Heart left ventricle (tissue), 16 donors: ENCODE measurements around the gene KRT74. TPM values are rescaled to one million over a fixed set of nuclear protein-coding genes. Genes with fewer than 3 reads are reported as not detected.

Experiments used
- ATAC-seq, 4 donors: fragments of 200-7000 bp; cut with Tn5 transposase; one replicate each; pipeline ENCODE4 v1.9.1; 2020 to 2022; ENCODE audit warnings: moderate library complexity in 4 of 4, mild to moderate bottlenecking in 3 of 4, moderate number of reproducible peaks in 1 of 4
- DNase-seq, 5 donors: peaks; one replicate each; pipeline ENCODE4 v3.0.0-alpha.2; 2020
- H3K27ac ChIP-seq, 12 donors: fragments of 200-600 bp; sonication (generic) in 4 of 12; one replicate each; pipeline versions ENCODE4 v1.5.0 to v1.8.0; 2016 to 2022; ENCODE audit warnings: mild to moderate bottlenecking in 2 of 12
- H3K27me3 ChIP-seq, 9 donors: fragments of 200-600 bp; sonication (generic) in 2 of 9; one replicate each; pipeline versions ENCODE4 v1.5.1 to v1.8.0; 2016 to 2022; ENCODE audit warnings: mild to moderate bottlenecking in 3 of 9
- H3K36me3 ChIP-seq, 9 donors: fragments of 200-600 bp; sonication (generic) in 2 of 9; one replicate each; pipeline versions ENCODE4 v1.5.0 to v1.8.0; 2018 to 2022; ENCODE audit warnings: mild to moderate bottlenecking in 2 of 9
- H3K4me1 ChIP-seq, 12 donors: fragments of 200-600 bp; sonication (generic) in 4 of 12; one replicate each; pipeline versions ENCODE4 v1.5.0 to v1.8.0; 2016 to 2022; ENCODE audit warnings: mild to moderate bottlenecking in 3 of 12
- H3K4me3 ChIP-seq, 12 donors: fragments of 200-600 bp; sonication (generic) in 4 of 12; one replicate each; pipeline versions ENCODE4 v1.5.0 to v1.8.0; 2017 to 2022; ENCODE audit warnings: mild to moderate bottlenecking in 9 of 12, moderate library complexity in 4 of 12
- H3K9me3 ChIP-seq, 12 donors: fragments of 200-600 bp; sonication (generic) in 4 of 12; one replicate each; pipeline versions ENCODE4 v1.5.0 to v1.8.0; 2016 to 2022; ENCODE audit warnings: mild to moderate bottlenecking in 1 of 12
- CTCF ChIP-seq, 12 donors: fragments of 200-600 bp; sonication (generic) in 4 of 12; IDR thresholded peaks; one replicate each; pipeline versions ENCODE4 v1.5.0 to v1.8.0; 2018 to 2022; ENCODE audit warnings: antibody characterized with exemption in 12 of 12, mild to moderate bottlenecking in 5 of 12
- POLR2A ChIP-seq, 2 donors: fragments of 450-650 bp; IDR thresholded peaks; one replicate each; pipeline ENCODE4 v1.6.1; 2017; ENCODE audit warnings: antibody characterized with exemption in 2 of 2, mild to moderate bottlenecking in 2 of 2, moderate library complexity in 2 of 2
- WGBS, 4 donors: extraction: QIAGEN DNeasy Blood & Tissue Kit in 2 of 4; methylation state at CpG; one replicate each; pipeline versions ENCODE4 v1.1.5 to v1.1.7; 2013 to 2018; 5-methylcytosine and 5-hydroxymethylcytosine counted together
- intact Hi-C, 10 donors: fragments of 100-400 bp; cut with DNase I; formaldehyde crosslinking; loops; one replicate each; pipeline versions ENCODE4 v1.11.1 to v1.14.2; 2022
- polyA plus RNA-seq, 2 donors: library from polyadenylated mRNA; stranded (reverse); fragments of 200-250 nt; gene quantifications; one replicate each; pipeline ENCODE4 v1.2.3, GENCODE V29; 2013
- total RNA-seq, 9 donors: library from RNA; depleted of rRNA in 2 of 9; stranded (reverse); fragments of >200 nt in 2 of 9; fragmentation: NEBNext Ultra II Directional in 3 of 9; extraction: Animal tissue kit (Norgen Biotek cat#: 25700) in 3 of 9; gene quantifications; one replicate each; pipeline versions ENCODE4 v1.1.0 to v1.2.4, GENCODE V29; 2016 to 2023
- donor health status: ischemic (EF 13 %, LVEDD 7.1; RV severe dilation, severe dysfunction).
- donor health status: healthy with polysubstance abuse.
- donor health status: DM: no; HTN: yes; CAD: no.
- donor health status: DM: no; HTN: no; CAD: no.
- donor health status: ischemic (EF 25% LVEDD 6.9; RV normal size, moderate dysfunction).
- donor health status: ischemic (EF 25% LVEDD 5.7; RV mildly dilated, moderate dysfunction).
- donor health status: healthy.
- donor health status: DM: yes; HTN: yes; CAD: no.
- donor health status: ischemic (EF 35%, LVEDD 5.7; RV mildly dilated, moderate dysfunction).
- donor health status: nonischemic (EF 11% LVEDD 7.7; RV severe dilation, severe dysfunction).
- donor health status: DM: yes; HTN: yes; CAD: no.
- donor health status: PGD.
- donor health status: ischemic (EF 29% LVEDD 5.4; RV normal size, mild dysfunction).
- donor health status: nonischemic (EF 23%, LVEDD 6.1; RV moderate dilation, normal function).

KRT74 gene
- total and polyA plus RNA-seq, 11 donors: not detected

- no peak for DNase-seq
- 83 to 86% (median 84%) methylated on average over 24 to 29 of the region's 29 CpGs for WGBS, 4 donors
- intact Hi-C loops: loop anchor here in 1 of 10 donors (10.0 kb wide), 1 partner anchor 365 kb away; no protein-coding TSS in a partner anchor
Observed at GRCh38 chr12:52519826-52520662, 53.6 kb downstream of the KRT74 start, which contains the start of gene KRT5. Gene KRT5 (minus strand): TSS chr12:52520394. CDS start chr12:52520296, 98 bp downstream.

GRCh38 chr12:52519387-52519703 lies 54.3 kb downstream of the KRT74 start:
- Histone ChIP-seq H3K36me3 (no peaks in the 10 kb centered on the region), H3K27me3 (no peaks in the 10 kb centered on the region), H3K4me1 (no peaks in the 10 kb centered on the region), H3K4me3 (no peak overlapping the region), H3K9me3 (no peaks in the 10 kb centered on the region), H3K27ac (no peak overlapping the region)
- TF ChIP-seq POLR2A (IDR thresholded peaks at IDR 0.05): no peak
- TF ChIP-seq CTCF (IDR thresholded peaks at IDR 0.05): no peak
- ATAC-seq (no peak), DNase-seq (no peak)
- 79 to 92% (median 82%) methylated on average over 3 of the region's 3 CpGs for WGBS, 4 donors
- intact Hi-C loops: loop anchor here in 1 of 10 donors (10.0 kb wide), 1 partner anchor 365 kb away; no protein-coding TSS in a partner anchor

More at GRCh38 chr12:52519826-52520662, 53.6 kb downstream of the KRT74 start, which contains the start of gene KRT5:
- H3K27me3 ChIP-seq: no peaks in the 10 kb centered on the region
- no peak within 1 kb of the TSS for H3K4me3 ChIP-seq
- ATAC-seq: no peak
- no peaks in the 10 kb centered on the region for H3K36me3 ChIP-seq
- H3K9me3 ChIP-seq: no peaks in the 10 kb centered on the region
- TF ChIP-seq POLR2A (IDR thresholded peaks at IDR 0.05) (no peak), CTCF (IDR thresholded peaks at IDR 0.05) (no peak)
- no peak within 1 kb of the TSS for H3K27ac ChIP-seq
- no peaks in the 10 kb centered on the region for H3K4me1 ChIP-seq

- Histone ChIP-seq H3K27ac (no peak overlapping the region), H3K9me3 (no peaks in the 10 kb centered on the region), H3K4me1 (no peaks in the 10 kb centered on the region), H3K4me3 (no peak overlapping the region), H3K27me3 (no peaks in the 10 kb centered on the region), H3K36me3 (no peaks in the 10 kb centered on the region)
- 82 to 94% (median 84%) methylated on average over 8 of the region's 8 CpGs for WGBS, 4 donors
- no peak for TF ChIP-seq POLR2A (IDR thresholded peaks at IDR 0.05)
- DNase-seq: no peak
- ATAC-seq: no peak
- intact Hi-C loops: loop anchor here in 1 of 10 donors (10.0 kb wide), 1 partner anchor 364 kb away; no protein-coding TSS in a partner anchor
Observed at GRCh38 chr12:52518574-52519386, 54.9 kb downstream of the KRT74 start.

GRCh38 chr12:52517888-52518287 lies 55.8 kb downstream of the KRT74 start:
- TF ChIP-seq CTCF (IDR thresholded peaks at IDR 0.05) (no peak), POLR2A (IDR thresholded peaks at IDR 0.05) (no peak)
- H3K27me3 ChIP-seq: no peaks in the 10 kb centered on the region
- ATAC-seq (no peak), DNase-seq (no peak)
- no peak overlapping the region for H3K4me3 ChIP-seq
- intact Hi-C loops: loop anchor here in 1 of 10 donors (10.0 kb wide), 1 partner anchor 363 kb away; no protein-coding TSS in a partner anchor
- H3K36me3 ChIP-seq: no peaks in the 10 kb centered on the region
- no peaks in the 10 kb centered on the region for H3K4me1 ChIP-seq
- 83 to 91% (median 89%) methylated on average over 5 of the region's 5 CpGs for WGBS, 4 donors
- H3K9me3 ChIP-seq: no peaks in the 10 kb centered on the region
- H3K27ac ChIP-seq: no peak overlapping the region
